ENCODE measurements around the gene ZBTB46. TPM values are rescaled to one million over a fixed set of nuclear protein-coding genes. Genes with fewer than 3 reads are reported as not detected.

Gene ZBTB46
- total and polyA plus RNA-seq, 4 donors: 0.79 to 12.1 (median 4.7) TPM

DNA sequence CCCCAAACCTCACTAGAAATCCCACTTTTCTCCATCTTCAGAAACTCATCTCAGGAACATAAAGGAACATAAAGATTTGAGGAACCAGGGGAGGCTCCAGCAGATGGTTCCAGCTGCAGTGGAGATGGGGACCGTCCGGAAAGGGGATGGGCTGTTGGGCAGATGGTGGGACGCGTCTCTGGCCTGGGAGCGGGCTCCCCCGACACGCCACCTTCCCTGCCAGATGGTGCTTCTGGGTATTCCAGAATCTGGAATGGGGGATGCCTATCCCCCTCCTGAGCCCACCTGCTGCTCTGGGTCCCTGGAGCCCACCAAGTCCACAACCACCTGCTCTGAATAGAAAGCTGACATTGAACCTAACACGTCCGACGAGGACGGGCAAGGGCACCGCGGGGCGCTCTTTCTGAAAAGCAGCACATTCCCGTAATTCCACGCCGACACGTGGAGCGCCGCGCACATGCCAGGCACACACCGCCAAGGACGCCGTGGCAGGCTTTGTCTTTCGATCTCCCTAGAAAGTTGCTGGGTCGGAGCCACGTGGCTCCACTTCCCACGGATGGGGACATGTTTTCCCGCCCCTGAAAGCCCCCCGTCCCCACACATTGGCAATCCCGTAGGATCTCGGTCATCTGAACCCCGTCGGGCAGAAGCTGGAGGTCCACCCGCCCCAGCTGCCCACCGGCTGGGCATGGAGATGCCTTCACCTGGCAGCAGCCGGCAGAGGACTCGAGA, 64.2 kb downstream of the ZBTB46 start:
- TF ChIP-seq NR2F2 (IDR thresholded peaks at IDR 0.05): no peak
- no peak for TF ChIP-seq FOXA2 (IDR thresholded peaks at IDR 0.05)
- TF ChIP-seq, protein P1, sequence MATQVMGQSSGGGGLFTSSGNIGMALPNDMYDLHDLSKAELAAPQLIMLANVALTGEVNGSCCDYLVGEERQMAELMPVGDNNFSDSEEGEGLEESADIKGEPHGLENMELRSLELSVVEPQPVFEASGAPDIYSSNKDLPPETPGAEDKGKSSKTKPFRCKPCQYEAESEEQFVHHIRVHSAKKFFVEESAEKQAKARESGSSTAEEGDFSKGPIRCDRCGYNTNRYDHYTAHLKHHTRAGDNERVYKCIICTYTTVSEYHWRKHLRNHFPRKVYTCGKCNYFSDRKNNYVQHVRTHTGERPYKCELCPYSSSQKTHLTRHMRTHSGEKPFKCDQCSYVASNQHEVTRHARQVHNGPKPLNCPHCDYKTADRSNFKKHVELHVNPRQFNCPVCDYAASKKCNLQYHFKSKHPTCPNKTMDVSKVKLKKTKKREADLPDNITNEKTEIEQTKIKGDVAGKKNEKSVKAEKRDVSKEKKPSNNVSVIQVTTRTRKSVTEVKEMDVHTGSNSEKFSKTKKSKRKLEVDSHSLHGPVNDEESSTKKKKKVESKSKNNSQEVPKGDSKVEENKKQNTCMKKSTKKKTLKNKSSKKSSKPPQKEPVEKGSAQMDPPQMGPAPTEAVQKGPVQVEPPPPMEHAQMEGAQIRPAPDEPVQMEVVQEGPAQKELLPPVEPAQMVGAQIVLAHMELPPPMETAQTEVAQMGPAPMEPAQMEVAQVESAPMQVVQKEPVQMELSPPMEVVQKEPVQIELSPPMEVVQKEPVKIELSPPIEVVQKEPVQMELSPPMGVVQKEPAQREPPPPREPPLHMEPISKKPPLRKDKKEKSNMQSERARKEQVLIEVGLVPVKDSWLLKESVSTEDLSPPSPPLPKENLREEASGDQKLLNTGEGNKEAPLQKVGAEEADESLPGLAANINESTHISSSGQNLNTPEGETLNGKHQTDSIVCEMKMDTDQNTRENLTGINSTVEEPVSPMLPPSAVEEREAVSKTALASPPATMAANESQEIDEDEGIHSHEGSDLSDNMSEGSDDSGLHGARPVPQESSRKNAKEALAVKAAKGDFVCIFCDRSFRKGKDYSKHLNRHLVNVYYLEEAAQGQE (IDR thresholded peaks at IDR 0.05): no peak
- no peak for TF ChIP-seq HNF4A (conservative IDR thresholded peaks at IDR 0.05)
- TF ChIP-seq, protein P2, sequence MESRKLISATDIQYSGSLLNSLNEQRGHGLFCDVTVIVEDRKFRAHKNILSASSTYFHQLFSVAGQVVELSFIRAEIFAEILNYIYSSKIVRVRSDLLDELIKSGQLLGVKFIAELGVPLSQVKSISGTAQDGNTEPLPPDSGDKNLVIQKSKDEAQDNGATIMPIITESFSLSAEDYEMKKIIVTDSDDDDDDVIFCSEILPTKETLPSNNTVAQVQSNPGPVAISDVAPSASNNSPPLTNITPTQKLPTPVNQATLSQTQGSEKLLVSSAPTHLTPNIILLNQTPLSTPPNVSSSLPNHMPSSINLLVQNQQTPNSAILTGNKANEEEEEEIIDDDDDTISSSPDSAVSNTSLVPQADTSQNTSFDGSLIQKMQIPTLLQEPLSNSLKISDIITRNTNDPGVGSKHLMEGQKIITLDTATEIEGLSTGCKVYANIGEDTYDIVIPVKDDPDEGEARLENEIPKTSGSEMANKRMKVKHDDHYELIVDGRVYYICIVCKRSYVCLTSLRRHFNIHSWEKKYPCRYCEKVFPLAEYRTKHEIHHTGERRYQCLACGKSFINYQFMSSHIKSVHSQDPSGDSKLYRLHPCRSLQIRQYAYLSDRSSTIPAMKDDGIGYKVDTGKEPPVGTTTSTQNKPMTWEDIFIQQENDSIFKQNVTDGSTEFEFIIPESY (IDR thresholded peaks at IDR 0.05): no peak
- TF ChIP-seq, protein P3, sequence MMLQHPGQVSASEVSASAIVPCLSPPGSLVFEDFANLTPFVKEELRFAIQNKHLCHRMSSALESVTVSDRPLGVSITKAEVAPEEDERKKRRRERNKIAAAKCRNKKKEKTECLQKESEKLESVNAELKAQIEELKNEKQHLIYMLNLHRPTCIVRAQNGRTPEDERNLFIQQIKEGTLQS (IDR thresholded peaks at IDR 0.05): no peak
- TF ChIP-seq, protein P4, sequence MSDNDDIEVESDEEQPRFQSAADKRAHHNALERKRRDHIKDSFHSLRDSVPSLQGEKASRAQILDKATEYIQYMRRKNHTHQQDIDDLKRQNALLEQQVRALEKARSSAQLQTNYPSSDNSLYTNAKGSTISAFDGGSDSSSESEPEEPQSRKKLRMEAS (IDR thresholded peaks at IDR 0.05): no peak
- TF ChIP-seq, protein P5, sequence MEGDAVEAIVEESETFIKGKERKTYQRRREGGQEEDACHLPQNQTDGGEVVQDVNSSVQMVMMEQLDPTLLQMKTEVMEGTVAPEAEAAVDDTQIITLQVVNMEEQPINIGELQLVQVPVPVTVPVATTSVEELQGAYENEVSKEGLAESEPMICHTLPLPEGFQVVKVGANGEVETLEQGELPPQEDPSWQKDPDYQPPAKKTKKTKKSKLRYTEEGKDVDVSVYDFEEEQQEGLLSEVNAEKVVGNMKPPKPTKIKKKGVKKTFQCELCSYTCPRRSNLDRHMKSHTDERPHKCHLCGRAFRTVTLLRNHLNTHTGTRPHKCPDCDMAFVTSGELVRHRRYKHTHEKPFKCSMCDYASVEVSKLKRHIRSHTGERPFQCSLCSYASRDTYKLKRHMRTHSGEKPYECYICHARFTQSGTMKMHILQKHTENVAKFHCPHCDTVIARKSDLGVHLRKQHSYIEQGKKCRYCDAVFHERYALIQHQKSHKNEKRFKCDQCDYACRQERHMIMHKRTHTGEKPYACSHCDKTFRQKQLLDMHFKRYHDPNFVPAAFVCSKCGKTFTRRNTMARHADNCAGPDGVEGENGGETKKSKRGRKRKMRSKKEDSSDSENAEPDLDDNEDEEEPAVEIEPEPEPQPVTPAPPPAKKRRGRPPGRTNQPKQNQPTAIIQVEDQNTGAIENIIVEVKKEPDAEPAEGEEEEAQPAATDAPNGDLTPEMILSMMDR (IDR thresholded peaks at IDR 0.05; ENCODE audit: low read depth, low read length, missing input control): no peak
- TF ChIP-seq SP1 (IDR thresholded peaks at IDR 0.05): no peak
- TF ChIP-seq TAF1 (conservative IDR thresholded peaks at IDR 0.05): no peak
- no peak for TF ChIP-seq JUND (IDR thresholded peaks at IDR 0.05)
- no peaks in the 10 kb centered on the region for H3K27me3 ChIP-seq (ENCODE audit: control insufficient read depth in 4 of 4, insufficient read depth in 4 of 4, low read length in 3 of 4)
- no peak overlapping the region for H3K4me3 ChIP-seq (ENCODE audit: low read depth in 1 of 3, low read length in 3 of 3)
- DNase-seq (ENCODE audit: low spot score): no peak
- H3K4me1 ChIP-seq (ENCODE audit: control insufficient read depth in 4 of 4, insufficient read depth in 4 of 4, low read length in 3 of 4): no peaks in the 10 kb centered on the region
- H3K27ac ChIP-seq (ENCODE audit: low read depth in 1 of 2, low read length in 2 of 2): no peak overlapping the region
- no peaks in the 10 kb centered on the region for H3K9me3 ChIP-seq (ENCODE audit: control insufficient read depth in 4 of 4, low read length in 3 of 4)
- 95% methylated on average over 38 of the region's 38 CpGs for WGBS
- no peaks in the 10 kb centered on the region for H3K36me3 ChIP-seq (ENCODE audit: control insufficient read depth in 4 of 4, insufficient read depth in 3 of 4, low read depth in 1 of 4, low read length in 3 of 4)
- H3K9ac ChIP-seq (ENCODE audit: low read depth in 1 of 2, low read length in 2 of 2): no peak overlapping the region

DNA sequence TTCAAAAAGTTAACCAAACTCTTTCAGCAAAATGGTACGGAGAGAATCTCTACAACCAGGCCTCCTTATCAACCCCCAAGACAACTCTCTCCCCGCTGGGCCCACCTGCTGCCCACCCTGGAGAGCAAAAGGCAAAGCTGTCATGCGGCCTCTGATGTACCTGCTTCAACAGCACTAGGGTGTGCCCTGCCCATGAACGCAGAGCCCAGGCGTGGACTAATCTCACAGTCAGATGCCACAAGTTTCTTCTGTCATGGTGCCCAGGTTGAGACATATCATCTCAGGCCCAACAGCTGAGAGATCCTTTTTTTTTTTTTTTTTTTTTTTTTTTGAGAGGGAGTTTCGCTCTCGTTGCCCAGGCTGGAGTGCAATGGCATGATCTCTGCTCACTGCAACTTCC, 65.2 kb downstream of the ZBTB46 start:
- H3K9me3 ChIP-seq (ENCODE audit: control insufficient read depth in 4 of 4, low read length in 3 of 4): no peaks in the 10 kb centered on the region
- no peak overlapping the region for H3K9ac ChIP-seq (ENCODE audit: low read depth in 1 of 2, low read length in 2 of 2)
- H3K27me3 ChIP-seq (ENCODE audit: control insufficient read depth in 4 of 4, insufficient read depth in 4 of 4, low read length in 3 of 4): no peaks in the 10 kb centered on the region
- no peaks in the 10 kb centered on the region for H3K4me1 ChIP-seq (ENCODE audit: control insufficient read depth in 4 of 4, insufficient read depth in 4 of 4, low read length in 3 of 4)
- no peak overlapping the region for H3K4me3 ChIP-seq (ENCODE audit: low read depth in 1 of 3, low read length in 3 of 3)
- H3K36me3 ChIP-seq (ENCODE audit: control insufficient read depth in 4 of 4, insufficient read depth in 3 of 4, low read depth in 1 of 4, low read length in 3 of 4): no peaks in the 10 kb centered on the region
- 94% methylated on average over 7 of the region's 7 CpGs for WGBS
- no peak for DNase-seq (ENCODE audit: low spot score)
- H3K27ac ChIP-seq (ENCODE audit: low read depth in 1 of 2, low read length in 2 of 2): no peak overlapping the region
- TF ChIP-seq HNF4A (conservative IDR thresholded peaks at IDR 0.05) (no peak), JUND (IDR thresholded peaks at IDR 0.05) (no peak), GABPA (IDR thresholded peaks at IDR 0.05 in 1 of 2, conservative IDR thresholded peaks at IDR 0.05 in 1 of 2) (no peak), RAD21 (IDR thresholded peaks at IDR 0.05) (no peak)
- TF ChIP-seq, protein P1 (IDR thresholded peaks at IDR 0.05): no peak
- TF ChIP-seq, protein P4 (IDR thresholded peaks at IDR 0.05): no peak
- TF ChIP-seq, protein P2 (IDR thresholded peaks at IDR 0.05): no peak
